Retinal pigment epithelial cell (primary cell): ENCODE measurements around the gene PLCB1.
"Not testable (repeated sequence)": the region's sequence is repeated elsewhere in the genome, so short reads cannot be mapped to it uniquely, and the experiment has no call there.

Experiments
- DNase-seq: peaks from one replicate; pipeline ENCODE4 v3.0.0-alpha.2; 2010; ENCODE audit warnings: low read depth
- H3K4me3 ChIP-seq: 2 replicates; pipeline ENCODE4 v1.5.1; 2011; ENCODE audit warnings: mild to moderate bottlenecking, low read length, control low read depth, moderate library complexity
- CTCF ChIP-seq: conservative IDR thresholded peaks from 2 replicates; pipeline ENCODE4 v1.5.1; 2011; ENCODE audit warnings: low read depth, low read length, control low read depth, inconsistent platforms

PLCB1 gene

GRCh38 chr20:8583566-8584043 is 451.5 kb downstream of the PLCB1 start:
- DNase-seq, result peak; percentile 33

GRCh38 chr20:8587251-8587650 is 455.2 kb downstream of the PLCB1 start:
- no peak for DNase-seq
- no peak overlapping the region for H3K4me3 ChIP-seq
- TF ChIP-seq CTCF, result no peak

More at GRCh38 chr20:8583566-8584043, 451.5 kb downstream of the PLCB1 start:
- TF ChIP-seq CTCF, result no peak
- H3K4me3 ChIP-seq, result no peak overlapping the region

- no peak for TF ChIP-seq CTCF
- H3K4me3 ChIP-seq, result no peak overlapping the region
- no peak for DNase-seq
These were observed 455.7 kb downstream of the PLCB1 start for GRCh38 chr20:8587810-8588209.

GRCh38 chr20:8589956-8590355 is 457.9 kb downstream of the PLCB1 start:
- no peak overlapping the region for H3K4me3 ChIP-seq
- no peak for TF ChIP-seq CTCF
- DNase-seq, result no peak

- DNase-seq, H3K4me3 ChIP-seq: not testable (repeated sequence)
These were observed 469.0 kb downstream of the PLCB1 start for GRCh38 chr20:8600910-8601541.

GRCh38 chr20:8601542-8601912 is 469.5 kb downstream of the PLCB1 start:
- DNase-seq, result no peak
- H3K4me3 ChIP-seq, result no peak overlapping the region
- TF ChIP-seq CTCF, result no peak

- TF ChIP-seq CTCF, result no peak
- no peak overlapping the region for H3K4me3 ChIP-seq
- no peak for DNase-seq
These were observed 470.5 kb downstream of the PLCB1 start for GRCh38 chr20:8602389-8603116.
